HepG2 (cell line): ENCODE measurements around the gene SEC11A. TPM values are rescaled to one million over a fixed set of nuclear protein-coding genes. Genes with fewer than 3 reads are reported as not detected.

Source experiments
- AGO2 ChIP-seq: fragments of 200-400 bp; formaldehyde crosslinking; optimal IDR thresholded peaks from 2 replicates; pipeline ENCODE3; 2017; ENCODE audit warnings: mild to moderate bottlenecking, low read depth, low read length, moderate library complexity
- GABPB1 ChIP-seq: IDR thresholded peaks from 2 replicates; pipeline ENCODE4 v1.6.1; 2016; ENCODE audit warnings: mild to moderate bottlenecking, missing genetic modification reagents, moderate library complexity, missing compliant biosample characterization
- PCBP2 ChIP-seq: fragments of 200-400 bp; formaldehyde crosslinking; optimal IDR thresholded peaks from 2 replicates; pipeline ENCODE3; 2018; ENCODE audit warnings: low read length, low read depth; ENCODE audit not compliant: poor library complexity, severe bottlenecking
- RORA ChIP-seq: sonication (generic); formaldehyde crosslinking; IDR thresholded peaks from 2 replicates; pipeline ENCODE4 v1.5.0; 2020; ENCODE audit warnings: mild to moderate bottlenecking, missing genetic modification reagents, moderate library complexity
- SRY ChIP-seq: sonication (generic); formaldehyde crosslinking; IDR thresholded peaks from 2 replicates; pipeline ENCODE4 v1.8.0; 2022; ENCODE audit warnings: mild to moderate bottlenecking, missing genetic modification reagents
- TBL1XR1 ChIP-seq: fragments of 150-350 bp; IDR thresholded peaks from 2 replicates; pipeline ENCODE4 v1.6.1; 2014; ENCODE audit warnings: borderline replicate concordance, low read length; ENCODE audit not compliant: partially characterized antibody
- ZNF703 ChIP-seq: sonication (generic); formaldehyde crosslinking; IDR thresholded peaks from 2 replicates; pipeline ENCODE4 v1.5.1; 2020; ENCODE audit warnings: missing genetic modification reagents, mild to moderate bottlenecking, moderate library complexity, borderline replicate concordance
- ZNF749 ChIP-seq: sonication (generic); formaldehyde crosslinking; IDR thresholded peaks from 2 replicates; pipeline ENCODE4 v1.8.0; 2022; ENCODE audit warnings: mild to moderate bottlenecking, missing genetic modification reagents, moderate library complexity, borderline replicate concordance
- polyA plus RNA-seq, 8 experiments: library from polyadenylated mRNA; depleted of rRNA in 3 of 8; stranded (reverse) in 7 of 8; unstranded in 1 of 8; fragments of >200 nt; fragmentation: Illumina TruSeq in 4 of 8; extraction: Trizol in 4 of 8; gene quantifications; 2 replicates each; pipeline versions ENCODE4 v1.2.1 to v1.2.3, GENCODE V29; 2011 to 2016; ENCODE audit warnings: low read depth in 4 of 8, missing spikeins in 1 of 8, mixed read lengths in 1 of 8; ENCODE audit not compliant: insufficient read depth in 1 of 8
- total RNA-seq, 5 experiments: library from RNA; depleted of rRNA; stranded (reverse); fragments of >200 nt; fragmentation: Illumina TruSeq; extraction: Trizol; gene quantifications; 2 replicates each; pipeline ENCODE4 v1.2.3, GENCODE V29; 2016; ENCODE audit warnings: low read depth in 1 of 5
- TF ChIP-seq, protein P1 (sequence below): sonication (generic); formaldehyde crosslinking; IDR thresholded peaks from 2 replicates; pipeline ENCODE4 v1.5.0; 2020; ENCODE audit warnings: mild to moderate bottlenecking, missing genetic modification reagents
- TF ChIP-seq, protein P2 (sequence below): sonication (generic); formaldehyde crosslinking; IDR thresholded peaks from one replicate; pipeline ENCODE4 v1.5.1; 2020; ENCODE audit warnings: mild to moderate bottlenecking, missing genetic modification reagents; ENCODE audit errors: not compliant biosample characterization
- TF ChIP-seq, protein P3 (sequence below): sonication (generic); formaldehyde crosslinking; IDR thresholded peaks from 2 replicates; pipeline ENCODE4 v1.4.0; 2020; ENCODE audit warnings: mild to moderate bottlenecking, low read depth, missing genetic modification reagents
- TF ChIP-seq, protein P4 (sequence below): sonication (generic); formaldehyde crosslinking; IDR thresholded peaks from 2 replicates; pipeline ENCODE4 v1.4.0; 2020; ENCODE audit warnings: mild to moderate bottlenecking, missing genetic modification reagents

Gene SEC11A
- total and polyA plus RNA-seq, 2 of the 13 experiments (the other 11 are each of a cell fraction or from before 2014, with no cell fraction given) = 141 to 230 TPM

DNA sequence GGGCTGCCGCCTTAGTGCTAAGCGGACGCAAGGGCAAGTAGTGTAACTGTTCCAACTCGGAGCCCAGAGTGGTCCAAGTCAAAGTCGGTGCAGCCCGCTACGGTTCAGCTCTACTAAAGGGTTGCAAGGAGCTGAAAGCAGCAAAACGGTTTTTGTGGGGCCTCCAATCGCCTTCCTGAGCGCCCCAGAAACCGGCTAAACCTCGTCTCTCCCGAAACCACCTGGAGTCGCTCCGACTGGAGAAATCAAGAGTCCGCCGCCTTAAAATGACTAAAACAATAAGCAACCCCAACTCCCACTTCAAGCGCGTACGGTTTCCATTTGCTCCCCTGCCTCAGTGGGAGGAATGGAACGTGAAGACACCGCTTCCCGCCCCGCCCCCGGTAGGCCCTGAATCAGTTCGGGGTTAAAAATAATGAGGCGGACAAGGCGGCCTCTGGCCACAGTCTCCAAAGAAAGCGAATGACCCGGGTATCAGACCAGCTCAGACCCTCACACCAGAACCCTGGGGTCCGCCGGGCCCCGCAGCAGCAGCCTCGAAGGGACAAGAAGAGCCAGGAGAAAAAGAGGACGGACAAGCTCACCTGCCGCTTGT, 401 bp downstream of the SEC11A start (continued):
- TF ChIP-seq TBL1XR1 = no peak
- TF ChIP-seq AGO2 = no peak
- no peak for TF ChIP-seq PCBP2
- TF ChIP-seq, protein P1, sequence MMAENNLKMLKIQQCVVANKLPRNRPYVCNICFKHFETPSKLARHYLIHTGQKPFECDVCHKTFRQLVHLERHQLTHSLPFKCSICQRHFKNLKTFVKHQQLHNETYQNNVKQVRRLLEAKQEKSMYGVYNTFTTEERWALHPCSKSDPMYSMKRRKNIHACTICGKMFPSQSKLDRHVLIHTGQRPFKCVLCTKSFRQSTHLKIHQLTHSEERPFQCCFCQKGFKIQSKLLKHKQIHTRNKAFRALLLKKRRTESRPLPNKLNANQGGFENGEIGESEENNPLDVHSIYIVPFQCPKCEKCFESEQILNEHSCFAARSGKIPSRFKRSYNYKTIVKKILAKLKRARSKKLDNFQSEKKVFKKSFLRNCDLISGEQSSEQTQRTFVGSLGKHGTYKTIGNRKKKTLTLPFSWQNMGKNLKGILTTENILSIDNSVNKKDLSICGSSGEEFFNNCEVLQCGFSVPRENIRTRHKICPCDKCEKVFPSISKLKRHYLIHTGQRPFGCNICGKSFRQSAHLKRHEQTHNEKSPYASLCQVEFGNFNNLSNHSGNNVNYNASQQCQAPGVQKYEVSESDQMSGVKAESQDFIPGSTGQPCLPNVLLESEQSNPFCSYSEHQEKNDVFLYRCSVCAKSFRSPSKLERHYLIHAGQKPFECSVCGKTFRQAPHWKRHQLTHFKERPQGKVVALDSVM (CRISPR knock-in tag) = 0 out of 2 replicates have a peak, but pooled peaks have one; percentile 43
- no peak; the same call in 1 of the 2 replicates for TF ChIP-seq ZNF703 (CRISPR knock-in tag)
- TF ChIP-seq ZNF749 (CRISPR knock-in tag) = 0 out of 2 replicates have a peak, but pooled peaks have one; percentile 12
- TF ChIP-seq, protein P2, sequence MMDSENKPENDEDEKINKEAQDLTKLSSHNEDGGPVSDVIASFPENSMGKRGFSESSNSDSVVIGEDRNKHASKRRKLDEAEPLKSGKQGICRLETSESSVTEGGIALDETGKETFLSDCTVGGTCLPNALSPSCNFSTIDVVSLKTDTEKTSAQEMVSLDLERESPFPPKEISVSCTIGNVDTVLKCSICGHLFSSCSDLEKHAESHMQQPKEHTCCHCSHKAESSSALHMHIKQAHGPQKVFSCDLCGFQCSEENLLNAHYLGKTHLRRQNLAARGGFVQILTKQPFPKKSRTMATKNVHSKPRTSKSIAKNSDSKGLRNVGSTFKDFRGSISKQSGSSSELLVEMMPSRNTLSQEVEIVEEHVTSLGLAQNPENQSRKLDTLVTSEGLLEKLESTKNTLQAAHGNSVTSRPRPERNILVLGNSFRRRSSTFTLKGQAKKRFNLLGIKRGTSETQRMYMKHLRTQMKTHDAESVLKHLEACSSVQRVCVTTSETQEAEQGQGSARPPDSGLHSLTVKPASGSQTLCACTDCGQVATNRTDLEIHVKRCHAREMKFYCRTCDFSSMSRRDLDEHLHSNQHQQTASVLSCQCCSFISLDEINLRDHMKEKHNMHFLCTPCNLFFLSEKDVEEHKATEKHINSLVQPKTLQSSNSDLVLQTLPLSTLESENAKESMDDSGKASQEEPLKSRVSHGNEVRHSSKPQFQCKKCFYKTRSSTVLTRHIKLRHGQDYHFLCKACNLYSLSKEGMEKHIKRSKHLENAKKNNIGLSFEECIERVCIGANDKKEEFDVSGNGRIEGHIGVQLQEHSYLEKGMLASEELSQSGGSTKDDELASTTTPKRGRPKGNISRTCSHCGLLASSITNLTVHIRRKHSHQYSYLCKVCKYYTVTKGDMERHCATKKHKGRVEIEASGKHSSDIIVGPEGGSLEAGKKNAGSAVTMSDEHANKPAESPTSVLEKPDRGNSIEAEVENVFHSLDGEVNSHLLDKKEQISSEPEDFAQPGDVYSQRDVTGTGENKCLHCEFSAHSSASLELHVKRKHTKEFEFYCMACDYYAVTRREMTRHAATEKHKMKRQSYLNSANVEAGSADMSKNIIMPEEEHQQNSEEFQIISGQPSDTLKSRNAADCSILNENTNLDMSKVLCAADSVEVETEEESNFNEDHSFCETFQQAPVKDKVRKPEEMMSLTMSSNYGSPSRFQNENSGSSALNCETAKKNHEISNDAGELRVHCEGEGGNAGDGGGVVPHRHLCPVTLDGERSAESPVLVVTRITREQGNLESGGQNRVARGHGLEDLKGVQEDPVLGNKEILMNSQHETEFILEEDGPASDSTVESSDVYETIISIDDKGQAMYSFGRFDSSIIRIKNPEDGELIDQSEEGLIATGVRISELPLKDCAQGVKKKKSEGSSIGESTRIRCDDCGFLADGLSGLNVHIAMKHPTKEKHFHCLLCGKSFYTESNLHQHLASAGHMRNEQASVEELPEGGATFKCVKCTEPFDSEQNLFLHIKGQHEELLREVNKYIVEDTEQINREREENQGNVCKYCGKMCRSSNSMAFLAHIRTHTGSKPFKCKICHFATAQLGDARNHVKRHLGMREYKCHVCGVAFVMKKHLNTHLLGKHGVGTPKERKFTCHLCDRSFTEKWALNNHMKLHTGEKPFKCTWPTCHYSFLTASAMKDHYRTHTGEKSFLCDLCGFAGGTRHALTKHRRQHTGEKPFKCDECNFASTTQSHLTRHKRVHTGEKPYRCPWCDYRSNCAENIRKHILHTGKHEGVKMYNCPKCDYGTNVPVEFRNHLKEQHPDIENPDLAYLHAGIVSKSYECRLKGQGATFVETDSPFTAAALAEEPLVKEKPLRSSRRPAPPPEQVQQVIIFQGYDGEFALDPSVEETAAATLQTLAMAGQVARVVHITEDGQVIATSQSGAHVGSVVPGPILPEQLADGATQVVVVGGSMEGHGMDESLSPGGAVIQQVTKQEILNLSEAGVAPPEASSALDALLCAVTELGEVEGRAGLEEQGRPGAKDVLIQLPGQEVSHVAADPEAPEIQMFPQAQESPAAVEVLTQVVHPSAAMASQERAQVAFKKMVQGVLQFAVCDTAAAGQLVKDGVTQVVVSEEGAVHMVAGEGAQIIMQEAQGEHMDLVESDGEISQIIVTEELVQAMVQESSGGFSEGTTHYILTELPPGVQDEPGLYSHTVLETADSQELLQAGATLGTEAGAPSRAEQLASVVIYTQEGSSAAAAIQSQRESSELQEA (CRISPR knock-in tag) = peak; percentile 9
- TF ChIP-seq, protein P3, sequence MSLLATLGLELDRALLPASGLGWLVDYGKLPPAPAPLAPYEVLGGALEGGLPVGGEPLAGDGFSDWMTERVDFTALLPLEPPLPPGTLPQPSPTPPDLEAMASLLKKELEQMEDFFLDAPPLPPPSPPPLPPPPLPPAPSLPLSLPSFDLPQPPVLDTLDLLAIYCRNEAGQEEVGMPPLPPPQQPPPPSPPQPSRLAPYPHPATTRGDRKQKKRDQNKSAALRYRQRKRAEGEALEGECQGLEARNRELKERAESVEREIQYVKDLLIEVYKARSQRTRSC (CRISPR knock-in tag) = no peak
- peak; percentile 84; the same call in 1 of the 2 replicates for TF ChIP-seq RORA
- TF ChIP-seq, protein P4, sequence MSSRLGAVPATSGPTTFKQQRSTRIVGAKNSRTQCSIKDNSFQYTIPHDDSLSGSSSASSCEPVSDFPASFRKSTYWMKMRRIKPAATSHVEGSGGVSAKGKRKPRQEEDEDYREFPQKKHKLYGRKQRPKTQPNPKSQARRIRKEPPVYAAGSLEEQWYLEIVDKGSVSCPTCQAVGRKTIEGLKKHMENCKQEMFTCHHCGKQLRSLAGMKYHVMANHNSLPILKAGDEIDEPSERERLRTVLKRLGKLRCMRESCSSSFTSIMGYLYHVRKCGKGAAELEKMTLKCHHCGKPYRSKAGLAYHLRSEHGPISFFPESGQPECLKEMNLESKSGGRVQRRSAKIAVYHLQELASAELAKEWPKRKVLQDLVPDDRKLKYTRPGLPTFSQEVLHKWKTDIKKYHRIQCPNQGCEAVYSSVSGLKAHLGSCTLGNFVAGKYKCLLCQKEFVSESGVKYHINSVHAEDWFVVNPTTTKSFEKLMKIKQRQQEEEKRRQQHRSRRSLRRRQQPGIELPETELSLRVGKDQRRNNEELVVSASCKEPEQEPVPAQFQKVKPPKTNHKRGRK (CRISPR knock-in tag) = no peak
- peak; percentile 36; the same call in 1 of the 2 replicates for TF ChIP-seq SRY (CRISPR knock-in tag)
- TF ChIP-seq GABPB1 (CRISPR knock-in tag) = no peak
